Omental fat pad (tissue), 4 donors: ENCODE data around the gene SIN3B. TPM values are rescaled to one million over a fixed set of nuclear protein-coding genes. Genes with fewer than 3 reads are reported as not detected.

Experiments used
- ATAC-seq: fragments of 150-250 bp; one replicate; pipeline ENCODE4 v1.9.1; 2016; ENCODE audit warnings: mild to moderate bottlenecking, moderate library complexity; ENCODE audit not compliant: low FRiP score
- DNase-seq: peaks from one replicate; pipeline ENCODE4 v3.0.0-alpha.2; 2019; ENCODE audit warnings: low spot score
- total RNA-seq, 4 donors: library from RNA; depleted of rRNA; stranded (reverse); fragments of >200 nt; gene quantifications; one replicate each; pipeline ENCODE4 v1.1.0, GENCODE V29; 2016
- TF ChIP-seq, protein P1 (sequence below), 3 donors: fragments of 450-650 bp; IDR thresholded peaks; one replicate each; pipeline ENCODE4 v1.5.1; 2016 to 2017; ENCODE audit warnings: antibody characterized with exemption in 3 of 3, mild to moderate bottlenecking in 3 of 3, moderate library complexity in 2 of 3

SIN3B gene
- total RNA-seq, 4 donors from 2014 or later: 33.7 to 87.8 (median 44.9) TPM

GRCh38 chr19:16915734-16916133, 86.5 kb downstream of the SIN3B start:
- ATAC-seq (no peak), DNase-seq (no peak)
- TF ChIP-seq, protein P1, sequence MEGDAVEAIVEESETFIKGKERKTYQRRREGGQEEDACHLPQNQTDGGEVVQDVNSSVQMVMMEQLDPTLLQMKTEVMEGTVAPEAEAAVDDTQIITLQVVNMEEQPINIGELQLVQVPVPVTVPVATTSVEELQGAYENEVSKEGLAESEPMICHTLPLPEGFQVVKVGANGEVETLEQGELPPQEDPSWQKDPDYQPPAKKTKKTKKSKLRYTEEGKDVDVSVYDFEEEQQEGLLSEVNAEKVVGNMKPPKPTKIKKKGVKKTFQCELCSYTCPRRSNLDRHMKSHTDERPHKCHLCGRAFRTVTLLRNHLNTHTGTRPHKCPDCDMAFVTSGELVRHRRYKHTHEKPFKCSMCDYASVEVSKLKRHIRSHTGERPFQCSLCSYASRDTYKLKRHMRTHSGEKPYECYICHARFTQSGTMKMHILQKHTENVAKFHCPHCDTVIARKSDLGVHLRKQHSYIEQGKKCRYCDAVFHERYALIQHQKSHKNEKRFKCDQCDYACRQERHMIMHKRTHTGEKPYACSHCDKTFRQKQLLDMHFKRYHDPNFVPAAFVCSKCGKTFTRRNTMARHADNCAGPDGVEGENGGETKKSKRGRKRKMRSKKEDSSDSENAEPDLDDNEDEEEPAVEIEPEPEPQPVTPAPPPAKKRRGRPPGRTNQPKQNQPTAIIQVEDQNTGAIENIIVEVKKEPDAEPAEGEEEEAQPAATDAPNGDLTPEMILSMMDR (IDR thresholded peaks at IDR 0.05): no peak

DNA sequence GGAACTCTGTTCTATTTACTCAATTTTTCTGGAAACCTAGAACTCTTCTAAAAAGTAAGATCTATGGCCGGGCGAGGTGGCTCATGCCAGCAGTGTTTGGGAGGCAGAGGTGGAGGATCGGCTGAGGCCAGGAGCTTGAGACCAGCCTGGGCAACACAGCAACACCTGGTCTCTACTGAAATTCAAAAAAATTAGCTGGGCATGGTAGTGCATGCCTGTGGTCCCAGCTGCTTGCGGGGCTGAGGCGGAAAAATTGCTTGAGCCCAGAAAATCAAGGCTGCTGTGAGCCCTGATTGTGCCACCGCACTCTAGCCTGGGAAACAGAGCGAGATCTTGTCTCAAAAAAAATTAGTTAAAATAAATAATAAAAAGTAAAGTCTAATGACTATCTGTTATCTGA, 88.2 kb downstream of the SIN3B start:
- DNase-seq: no peak

DNA sequence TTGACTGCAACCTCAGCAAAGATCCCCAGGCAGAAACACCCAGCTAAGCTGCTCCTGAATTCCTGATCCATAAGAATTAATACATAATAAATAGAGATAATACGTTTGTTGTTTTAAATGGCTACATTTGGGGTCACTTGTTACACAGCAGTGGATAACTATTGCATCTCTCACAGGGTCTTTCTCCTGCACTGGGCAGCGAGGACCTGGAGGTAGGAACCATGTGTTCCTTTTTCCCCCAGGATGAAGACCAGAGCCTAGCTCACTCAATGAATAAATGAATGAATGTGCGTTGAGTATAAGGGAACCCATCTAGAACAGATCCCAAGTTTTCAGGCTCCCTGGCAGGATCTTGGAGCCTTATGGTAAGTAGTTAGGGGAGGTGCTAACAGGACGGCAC, 90.3 kb downstream of the SIN3B start:
- DNase-seq (no peak), ATAC-seq (no peak)
- TF ChIP-seq, protein P1 (IDR thresholded peaks at IDR 0.05): no peak

More for the DNA sequence above, 88.2 kb downstream of the SIN3B start:
- TF ChIP-seq, protein P1 (IDR thresholded peaks at IDR 0.05): no peak
- no peak for ATAC-seq

GRCh38 chr19:16920816-16921529, 91.8 kb downstream of the SIN3B start:
- ATAC-seq: no peak
- no peak for DNase-seq
- TF ChIP-seq, protein P1 (IDR thresholded peaks at IDR 0.05): no peak

DNA sequence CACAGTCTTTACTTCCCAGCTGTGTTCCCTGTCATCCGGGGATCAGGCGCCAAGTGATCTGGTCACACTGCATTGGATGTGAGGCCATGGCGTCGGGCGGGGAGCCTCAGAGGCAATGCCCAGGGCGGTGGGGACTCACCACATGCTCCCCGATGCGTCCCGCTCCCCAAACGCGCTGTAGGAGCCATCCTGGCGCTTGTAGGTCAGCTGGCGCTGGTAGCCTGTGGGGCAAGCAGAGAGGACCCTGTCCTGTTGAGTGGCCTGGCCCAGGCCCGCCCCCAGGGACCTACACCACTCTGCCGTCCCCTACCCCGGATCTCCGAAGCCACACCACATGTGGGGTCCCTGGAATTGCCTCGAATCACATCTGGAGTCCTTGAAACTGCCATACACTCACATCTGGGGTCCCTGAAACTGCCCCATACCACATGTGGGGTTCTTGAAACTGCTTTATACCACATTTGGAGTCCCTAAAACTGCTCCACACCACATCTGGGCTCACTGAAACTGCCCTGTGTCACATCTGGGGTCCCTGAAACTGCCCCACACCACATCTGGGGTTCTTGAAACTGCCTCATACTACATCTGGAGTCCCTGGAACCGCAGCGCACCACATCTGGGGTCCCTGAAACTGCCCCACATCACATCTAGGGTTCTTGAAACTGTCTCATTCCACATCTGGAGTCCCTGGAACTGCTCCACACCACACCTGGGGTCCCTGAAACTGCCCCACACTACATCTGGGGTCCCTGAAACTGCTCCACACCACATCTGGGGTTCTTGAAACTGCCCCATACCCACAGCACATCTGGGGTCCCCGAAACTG, 92.8 kb downstream of the SIN3B start:
- ATAC-seq (no peak), DNase-seq (no peak)
- TF ChIP-seq, protein P1 (IDR thresholded peaks at IDR 0.05): no peak

- DNase-seq (no peak), ATAC-seq (no peak)
- TF ChIP-seq, protein P1 (IDR thresholded peaks at IDR 0.05): no peak
These were observed 93.4 kb downstream of the SIN3B start for GRCh38 chr19:16922592-16922934.
